ENCODE data around the gene SLC25A10.

Gene SLC25A10

DNA sequence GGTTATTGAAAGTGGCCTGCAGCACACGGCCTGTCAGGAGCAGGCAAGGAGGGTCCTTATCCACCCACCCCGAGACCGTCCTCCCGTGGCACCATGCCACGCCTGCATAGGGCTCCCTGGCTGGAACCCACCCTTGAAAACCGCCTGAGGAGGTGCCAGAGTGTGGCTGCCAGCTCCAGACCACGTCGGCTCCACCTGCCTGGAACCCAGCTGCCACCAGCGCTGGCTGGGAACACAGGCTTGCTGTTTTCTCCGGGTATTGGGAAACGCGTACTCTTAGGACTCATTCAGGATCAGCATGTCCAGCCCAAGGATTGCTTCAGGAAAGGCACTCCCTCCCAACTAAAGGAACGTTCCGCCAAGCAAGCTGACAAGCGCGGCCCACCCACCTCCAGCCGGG, 35.2 kb upstream of the SLC25A10 start:
- peaks cover 18 to 49% of the 10 kb centered on the region in 2 experiments; a peak in 2 of 3 replicates for H3K36me3 ChIP-seq (ENCODE audit: control insufficient read depth in 2 of 2, insufficient read depth in 1 of 2, low read length in 2 of 2)
- H3K27ac ChIP-seq (ENCODE audit: extremely low read depth, low read depth, low read length) = no peak overlapping the region
- no peaks in the 10 kb centered on the region for H3K9me3 ChIP-seq (ENCODE audit: control insufficient read depth, insufficient read depth, low read depth, low read length)
- TF ChIP-seq ZNF514 (tag by site-specific recombination; IDR thresholded peaks at IDR 0.05) = no peak
- no peak for TF ChIP-seq ZNF223 (tag by site-specific recombination; IDR thresholded peaks at IDR 0.05)
- TF ChIP-seq ZBTB1 (tag by site-specific recombination; IDR thresholded peaks at IDR 0.05) = no peak
- TF ChIP-seq, protein P1, sequence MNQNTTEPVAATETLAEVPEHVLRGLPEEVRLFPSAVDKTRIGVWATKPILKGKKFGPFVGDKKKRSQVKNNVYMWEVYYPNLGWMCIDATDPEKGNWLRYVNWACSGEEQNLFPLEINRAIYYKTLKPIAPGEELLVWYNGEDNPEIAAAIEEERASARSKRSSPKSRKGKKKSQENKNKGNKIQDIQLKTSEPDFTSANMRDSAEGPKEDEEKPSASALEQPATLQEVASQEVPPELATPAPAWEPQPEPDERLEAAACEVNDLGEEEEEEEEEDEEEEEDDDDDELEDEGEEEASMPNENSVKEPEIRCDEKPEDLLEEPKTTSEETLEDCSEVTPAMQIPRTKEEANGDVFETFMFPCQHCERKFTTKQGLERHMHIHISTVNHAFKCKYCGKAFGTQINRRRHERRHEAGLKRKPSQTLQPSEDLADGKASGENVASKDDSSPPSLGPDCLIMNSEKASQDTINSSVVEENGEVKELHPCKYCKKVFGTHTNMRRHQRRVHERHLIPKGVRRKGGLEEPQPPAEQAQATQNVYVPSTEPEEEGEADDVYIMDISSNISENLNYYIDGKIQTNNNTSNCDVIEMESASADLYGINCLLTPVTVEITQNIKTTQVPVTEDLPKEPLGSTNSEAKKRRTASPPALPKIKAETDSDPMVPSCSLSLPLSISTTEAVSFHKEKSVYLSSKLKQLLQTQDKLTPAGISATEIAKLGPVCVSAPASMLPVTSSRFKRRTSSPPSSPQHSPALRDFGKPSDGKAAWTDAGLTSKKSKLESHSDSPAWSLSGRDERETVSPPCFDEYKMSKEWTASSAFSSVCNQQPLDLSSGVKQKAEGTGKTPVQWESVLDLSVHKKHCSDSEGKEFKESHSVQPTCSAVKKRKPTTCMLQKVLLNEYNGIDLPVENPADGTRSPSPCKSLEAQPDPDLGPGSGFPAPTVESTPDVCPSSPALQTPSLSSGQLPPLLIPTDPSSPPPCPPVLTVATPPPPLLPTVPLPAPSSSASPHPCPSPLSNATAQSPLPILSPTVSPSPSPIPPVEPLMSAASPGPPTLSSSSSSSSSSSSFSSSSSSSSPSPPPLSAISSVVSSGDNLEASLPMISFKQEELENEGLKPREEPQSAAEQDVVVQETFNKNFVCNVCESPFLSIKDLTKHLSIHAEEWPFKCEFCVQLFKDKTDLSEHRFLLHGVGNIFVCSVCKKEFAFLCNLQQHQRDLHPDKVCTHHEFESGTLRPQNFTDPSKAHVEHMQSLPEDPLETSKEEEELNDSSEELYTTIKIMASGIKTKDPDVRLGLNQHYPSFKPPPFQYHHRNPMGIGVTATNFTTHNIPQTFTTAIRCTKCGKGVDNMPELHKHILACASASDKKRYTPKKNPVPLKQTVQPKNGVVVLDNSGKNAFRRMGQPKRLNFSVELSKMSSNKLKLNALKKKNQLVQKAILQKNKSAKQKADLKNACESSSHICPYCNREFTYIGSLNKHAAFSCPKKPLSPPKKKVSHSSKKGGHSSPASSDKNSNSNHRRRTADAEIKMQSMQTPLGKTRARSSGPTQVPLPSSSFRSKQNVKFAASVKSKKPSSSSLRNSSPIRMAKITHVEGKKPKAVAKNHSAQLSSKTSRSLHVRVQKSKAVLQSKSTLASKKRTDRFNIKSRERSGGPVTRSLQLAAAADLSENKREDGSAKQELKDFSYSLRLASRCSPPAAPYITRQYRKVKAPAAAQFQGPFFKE (tag by site-specific recombination; IDR thresholded peaks at IDR 0.05; ENCODE audit: borderline replicate concordance) = no peak
- TF ChIP-seq ZNF221 (tag by site-specific recombination; IDR thresholded peaks at IDR 0.05; ENCODE audit: borderline replicate concordance) = no peak
- TF ChIP-seq, protein P2, sequence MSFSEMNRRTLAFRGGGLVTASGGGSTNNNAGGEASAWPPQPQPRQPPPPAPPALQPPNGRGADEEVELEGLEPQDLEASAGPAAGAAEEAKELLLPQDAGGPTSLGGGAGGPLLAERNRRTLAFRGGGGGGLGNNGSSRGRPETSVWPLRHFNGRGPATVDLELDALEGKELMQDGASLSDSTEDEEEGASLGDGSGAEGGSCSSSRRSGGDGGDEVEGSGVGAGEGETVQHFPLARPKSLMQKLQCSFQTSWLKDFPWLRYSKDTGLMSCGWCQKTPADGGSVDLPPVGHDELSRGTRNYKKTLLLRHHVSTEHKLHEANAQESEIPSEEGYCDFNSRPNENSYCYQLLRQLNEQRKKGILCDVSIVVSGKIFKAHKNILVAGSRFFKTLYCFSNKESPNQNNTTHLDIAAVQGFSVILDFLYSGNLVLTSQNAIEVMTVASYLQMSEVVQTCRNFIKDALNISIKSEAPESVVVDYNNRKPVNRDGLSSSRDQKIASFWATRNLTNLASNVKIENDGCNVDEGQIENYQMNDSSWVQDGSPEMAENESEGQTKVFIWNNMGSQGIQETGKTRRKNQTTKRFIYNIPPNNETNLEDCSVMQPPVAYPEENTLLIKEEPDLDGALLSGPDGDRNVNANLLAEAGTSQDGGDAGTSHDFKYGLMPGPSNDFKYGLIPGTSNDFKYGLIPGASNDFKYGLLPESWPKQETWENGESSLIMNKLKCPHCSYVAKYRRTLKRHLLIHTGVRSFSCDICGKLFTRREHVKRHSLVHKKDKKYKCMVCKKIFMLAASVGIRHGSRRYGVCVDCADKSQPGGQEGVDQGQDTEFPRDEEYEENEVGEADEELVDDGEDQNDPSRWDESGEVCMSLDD (tag by site-specific recombination; IDR thresholded peaks at IDR 0.05) = no peak
- no peak for TF ChIP-seq ZSCAN23 (tag by site-specific recombination; IDR thresholded peaks at IDR 0.05)
- TF ChIP-seq HOXA7 (CRISPR knock-in tag; IDR thresholded peaks at IDR 0.05; ENCODE audit: borderline replicate concordance) = no peak
- TF ChIP-seq, protein P3, sequence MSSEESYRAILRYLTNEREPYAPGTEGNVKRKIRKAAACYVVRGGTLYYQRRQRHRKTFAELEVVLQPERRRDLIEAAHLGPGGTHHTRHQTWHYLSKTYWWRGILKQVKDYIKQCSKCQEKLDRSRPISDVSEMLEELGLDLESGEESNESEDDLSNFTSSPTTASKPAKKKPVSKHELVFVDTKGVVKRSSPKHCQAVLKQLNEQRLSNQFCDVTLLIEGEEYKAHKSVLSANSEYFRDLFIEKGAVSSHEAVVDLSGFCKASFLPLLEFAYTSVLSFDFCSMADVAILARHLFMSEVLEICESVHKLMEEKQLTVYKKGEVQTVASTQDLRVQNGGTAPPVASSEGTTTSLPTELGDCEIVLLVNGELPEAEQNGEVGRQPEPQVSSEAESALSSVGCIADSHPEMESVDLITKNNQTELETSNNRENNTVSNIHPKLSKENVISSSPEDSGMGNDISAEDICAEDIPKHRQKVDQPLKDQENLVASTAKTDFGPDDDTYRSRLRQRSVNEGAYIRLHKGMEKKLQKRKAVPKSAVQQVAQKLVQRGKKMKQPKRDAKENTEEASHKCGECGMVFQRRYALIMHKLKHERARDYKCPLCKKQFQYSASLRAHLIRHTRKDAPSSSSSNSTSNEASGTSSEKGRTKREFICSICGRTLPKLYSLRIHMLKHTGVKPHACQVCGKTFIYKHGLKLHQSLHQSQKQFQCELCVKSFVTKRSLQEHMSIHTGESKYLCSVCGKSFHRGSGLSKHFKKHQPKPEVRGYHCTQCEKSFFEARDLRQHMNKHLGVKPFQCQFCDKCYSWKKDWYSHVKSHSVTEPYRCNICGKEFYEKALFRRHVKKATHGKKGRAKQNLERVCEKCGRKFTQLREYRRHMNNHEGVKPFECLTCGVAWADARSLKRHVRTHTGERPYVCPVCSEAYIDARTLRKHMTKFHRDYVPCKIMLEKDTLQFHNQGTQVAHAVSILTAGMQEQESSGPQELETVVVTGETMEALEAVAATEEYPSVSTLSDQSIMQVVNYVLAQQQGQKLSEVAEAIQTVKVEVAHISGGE (tag by site-specific recombination; conservative IDR thresholded peaks at IDR 0.05; ENCODE audit: low read depth) = no peak
- no peak for TF ChIP-seq ZNF776 (tag by site-specific recombination; IDR thresholded peaks at IDR 0.05; ENCODE audit: borderline replicate concordance)
- no peak for TF ChIP-seq ZNF768 (tag by site-specific recombination; IDR thresholded peaks at IDR 0.05)
- TF ChIP-seq ZNF354C (tag by site-specific recombination; IDR thresholded peaks at IDR 0.05; ENCODE audit: borderline replicate concordance, low read depth) = no peak
- no peak for TF ChIP-seq SP3 (tag by site-specific recombination; IDR thresholded peaks at IDR 0.05)
- TF ChIP-seq, protein P4, sequence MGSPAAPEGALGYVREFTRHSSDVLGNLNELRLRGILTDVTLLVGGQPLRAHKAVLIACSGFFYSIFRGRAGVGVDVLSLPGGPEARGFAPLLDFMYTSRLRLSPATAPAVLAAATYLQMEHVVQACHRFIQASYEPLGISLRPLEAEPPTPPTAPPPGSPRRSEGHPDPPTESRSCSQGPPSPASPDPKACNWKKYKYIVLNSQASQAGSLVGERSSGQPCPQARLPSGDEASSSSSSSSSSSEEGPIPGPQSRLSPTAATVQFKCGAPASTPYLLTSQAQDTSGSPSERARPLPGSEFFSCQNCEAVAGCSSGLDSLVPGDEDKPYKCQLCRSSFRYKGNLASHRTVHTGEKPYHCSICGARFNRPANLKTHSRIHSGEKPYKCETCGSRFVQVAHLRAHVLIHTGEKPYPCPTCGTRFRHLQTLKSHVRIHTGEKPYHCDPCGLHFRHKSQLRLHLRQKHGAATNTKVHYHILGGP (tag by site-specific recombination; IDR thresholded peaks at IDR 0.05) = no peak
- TF ChIP-seq ZFP69B (tag by site-specific recombination; IDR thresholded peaks at IDR 0.05) = no peak
- POLR2A ChIA-PET = interaction anchor here (0.7 to 2.0 kb wide), 2 partner anchors 26 kb away, joined by 4 to 13 read pairs; partner anchors contain the start of gene MRPL12
- CTCF ChIA-PET = interaction anchor here (0.6 to 2.6 kb wide), 5 partner anchors 7 to 79 kb away, joined by 3 to 9 read pairs (median 6); partner anchors contain the start of genes ARL16, HGS and MRPL12
- no peak overlapping the region for H3K4me3 ChIP-seq (ENCODE audit: low read depth, low read length)
- H3K4me1 ChIP-seq (ENCODE audit: control insufficient read depth, insufficient read depth, low read length) = no peaks in the 10 kb centered on the region
